GM18858 (cell line): Measurements from ENCODE around the gene ILDR2.

Experiments used
- ATAC-seq: cut with Tn5 transposase; IDR thresholded peaks from one replicate; pipeline ENCODE4 v1.9.1; 2021; ENCODE audit not compliant: unreplicated experiment

Gene ILDR2

GRCh38 chr1:166975361-166976129 lies at the start of gene ILDR2:
TSS of gene ILDR2 (minus strand) at chr1:166975540. CDS start at chr1:166975268, 272 bp downstream.
- peak; percentile 44 for ATAC-seq

- ATAC-seq, result no peak
Observed at GRCh38 chr1:167022384-167022783, 47.0 kb upstream of the ILDR2 start.

- ATAC-seq, result no peak
Observed at GRCh38 chr1:167016100-167016750, 40.9 kb upstream of the ILDR2 start.

GRCh38 chr1:167013108-167013929 lies 38.0 kb upstream of the ILDR2 start:
- no peak for ATAC-seq

- no peak for ATAC-seq
Observed at GRCh38 chr1:167012570-167012969, 37.2 kb upstream of the ILDR2 start.

GRCh38 chr1:167011560-167012191 lies 36.3 kb upstream of the ILDR2 start:
- ATAC-seq, result no peak

GRCh38 chr1:167003711-167004110 lies 28.4 kb upstream of the ILDR2 start:
- no peak for ATAC-seq

- ATAC-seq, result no peak
Observed at GRCh38 chr1:167002354-167002753, 27.0 kb upstream of the ILDR2 start.

GRCh38 chr1:167000546-167000945 lies 25.2 kb upstream of the ILDR2 start:
- ATAC-seq, result no peak

- ATAC-seq, result no peak
Observed at GRCh38 chr1:166999500-167000055, 24.2 kb upstream of the ILDR2 start.

- ATAC-seq, result no peak
Observed at GRCh38 chr1:166999075-166999474, 23.7 kb upstream of the ILDR2 start.

- ATAC-seq, result no peak
Observed at GRCh38 chr1:166988974-166989515, 13.7 kb upstream of the ILDR2 start, which contains the start of gene MAEL. TSS of gene MAEL (plus strand) at chr1:166989280. CDS start at chr1:166989353, 73 bp downstream.

GRCh38 chr1:166981589-166981988 lies 6.2 kb upstream of the ILDR2 start:
- ATAC-seq, result no peak

GRCh38 chr1:166980818-166981217 lies 5.5 kb upstream of the ILDR2 start:
- no peak for ATAC-seq

- no peak for ATAC-seq
Observed at GRCh38 chr1:166980383-166980782, 5.0 kb upstream of the ILDR2 start.

GRCh38 chr1:166978821-166979220 lies 3.5 kb upstream of the ILDR2 start:
- ATAC-seq, result peak; percentile 35

- ATAC-seq, result no peak
Observed at GRCh38 chr1:166977951-166978350, 2.6 kb upstream of the ILDR2 start.

GRCh38 chr1:166974647-166975345 lies 544 bp downstream of the ILDR2 start:
- no peak for ATAC-seq

GRCh38 chr1:166972826-166973225 lies 2.5 kb downstream of the ILDR2 start:
- no peak for ATAC-seq

- no peak for ATAC-seq
Observed at GRCh38 chr1:166972193-166972592, 3.1 kb downstream of the ILDR2 start.
